H9 (cell line): ENCODE data around the gene ITGA11. TPM values are rescaled to one million over a fixed set of nuclear protein-coding genes. Genes with fewer than 3 reads are reported as not detected.

ENCODE experiments used
- DNase-seq: peaks from one replicate; pipeline ENCODE4 v3.0.0-alpha.2; 2017
- H2AFZ ChIP-seq: one replicate; pipeline ENCODE4 v1.6.1; 2013; ENCODE audit warnings: mild to moderate bottlenecking, low read length, control low read depth, moderate library complexity
- H2AK5ac ChIP-seq: 2 replicates; pipeline ENCODE4 v1.6.1; 2013; ENCODE audit warnings: low read length, control low read depth, mixed read lengths; ENCODE audit not compliant: insufficient read length
- H2BK120ac ChIP-seq: one replicate; pipeline ENCODE4 v1.6.1; 2013; ENCODE audit warnings: low read depth, mild to moderate bottlenecking, low read length, control low read depth, inconsistent platforms; ENCODE audit not compliant: poor library complexity, severe bottlenecking
- H2BK12ac ChIP-seq: 2 replicates; pipeline ENCODE4 v1.6.1; 2013; ENCODE audit warnings: low read length, control low read depth, mixed read lengths, low read depth; ENCODE audit not compliant: insufficient read length
- H2BK15ac ChIP-seq: 2 replicates; pipeline ENCODE4 v1.6.1; 2013; ENCODE audit warnings: low read depth, low read length, control low read depth
- H2BK20ac ChIP-seq: one replicate; pipeline ENCODE4 v1.6.1; 2013; ENCODE audit warnings: low read depth, mild to moderate bottlenecking, low read length, control low read depth, inconsistent platforms; ENCODE audit not compliant: poor library complexity, severe bottlenecking
- H2BK5ac ChIP-seq: 2 replicates; pipeline ENCODE4 v1.6.1; 2013; ENCODE audit warnings: low read length, control low read depth, mixed read lengths; ENCODE audit not compliant: insufficient read length
- H3K14ac ChIP-seq: 2 replicates; pipeline ENCODE4 v1.6.1; 2013; ENCODE audit warnings: low read length, control low read depth; ENCODE audit not compliant: insufficient read depth
- H3K18ac ChIP-seq: 2 replicates; pipeline ENCODE4 v1.6.1; 2013; ENCODE audit warnings: low read depth, mild to moderate bottlenecking, mixed read lengths, low read length, control low read depth; ENCODE audit not compliant: insufficient read length
- H3K23ac ChIP-seq: 2 replicates; pipeline ENCODE4 v1.6.1; 2013; ENCODE audit warnings: low read length, control low read depth, mixed read lengths, low read depth; ENCODE audit not compliant: insufficient read length
- H3K23me2 ChIP-seq: 2 replicates; pipeline ENCODE4 v1.6.1; 2013; ENCODE audit warnings: low read depth, mild to moderate bottlenecking, mixed read lengths, low read length, control low read depth; ENCODE audit not compliant: insufficient read length, poor library complexity, severe bottlenecking
- H3K27ac ChIP-seq: 2 replicates; pipeline ENCODE4 v1.5.1; 2013; ENCODE audit warnings: low read length, control low read depth, mixed read lengths, low read depth; ENCODE audit not compliant: insufficient read length
- H3K27me3 ChIP-seq: 2 replicates; pipeline ENCODE4 v1.6.1; 2013; ENCODE audit warnings: low read length, control low read depth, inconsistent platforms; ENCODE audit not compliant: insufficient read depth
- H3K4ac ChIP-seq: 2 replicates; pipeline ENCODE4 v1.6.1; 2013; ENCODE audit warnings: low read depth, mild to moderate bottlenecking, control low read depth, inconsistent platforms, low read length, moderate library complexity
- H3K4me1 ChIP-seq: 2 replicates; pipeline ENCODE4 v1.6.1; 2013; ENCODE audit warnings: low read length, control low read depth, inconsistent platforms; ENCODE audit not compliant: insufficient read depth
- H3K4me2 ChIP-seq: 2 replicates; pipeline ENCODE4 v1.6.1; 2013; ENCODE audit warnings: low read length, control low read depth, mixed read lengths; ENCODE audit not compliant: insufficient read length, insufficient read depth
- H3K56ac ChIP-seq: 2 replicates; pipeline ENCODE4 v1.6.1; 2013; ENCODE audit warnings: low read depth, mild to moderate bottlenecking, mixed read lengths, low read length, control low read depth; ENCODE audit not compliant: insufficient read length
- H3K79me1 ChIP-seq: 2 replicates; pipeline ENCODE4 v1.6.1; 2013; ENCODE audit warnings: low read depth, mild to moderate bottlenecking, moderate library complexity, low read length, control low read depth, inconsistent platforms; ENCODE audit not compliant: insufficient read depth, poor library complexity, severe bottlenecking
- H3K79me2 ChIP-seq: 2 replicates; pipeline ENCODE4 v1.6.1; 2013; ENCODE audit warnings: low read length, control low read depth, inconsistent platforms; ENCODE audit not compliant: insufficient read depth
- H3K9ac ChIP-seq: 2 replicates; pipeline ENCODE4 v1.6.1; 2013; ENCODE audit warnings: low read length, control low read depth, mixed read lengths; ENCODE audit not compliant: insufficient read length; ENCODE audit errors: extremely low read depth
- H3K9me3 ChIP-seq: one replicate; pipeline ENCODE4 v1.6.1; 2013; ENCODE audit warnings: low read depth, low read length, inconsistent platforms; ENCODE audit not compliant: control insufficient read depth
- H3T11ph ChIP-seq: one replicate; pipeline ENCODE4 v1.6.1; 2013; ENCODE audit warnings: mild to moderate bottlenecking, low read length, control low read depth, inconsistent platforms
- H4K20me1 ChIP-seq: one replicate; pipeline ENCODE4 v1.6.1; 2013; ENCODE audit not compliant: control insufficient read depth, insufficient read length, insufficient read depth
- H4K5ac ChIP-seq: 2 replicates; pipeline ENCODE4 v1.6.1; 2013; ENCODE audit warnings: low read depth, mild to moderate bottlenecking, mixed read lengths, low read length, control low read depth; ENCODE audit not compliant: insufficient read length
- H4K8ac ChIP-seq: replicated peaks from 2 replicates; pipeline ENCODE4 v1.6.1; 2013; ENCODE audit warnings: low read length, control low read depth, mixed read lengths, low read depth; ENCODE audit not compliant: insufficient read length
- H4K91ac ChIP-seq: 2 replicates; pipeline ENCODE4 v1.6.1; 2013; ENCODE audit warnings: low read depth, mild to moderate bottlenecking, moderate library complexity, mixed read lengths, low read length, control low read depth; ENCODE audit not compliant: insufficient read length
- H3K27ac Mint-ChIP-seq, 3 experiments: 2 replicates in 2 of 3; 3 replicates in 1 of 3; pipeline ENCODE4 v1.8.0; 2020 to 2021; ENCODE audit warnings: mixed read lengths in 3 of 3, mild to moderate bottlenecking in 1 of 3, moderate library complexity in 1 of 3
- H3K27me3 Mint-ChIP-seq: 2 replicates; pipeline ENCODE4 v1.8.0; 2021; ENCODE audit warnings: low read depth, mild to moderate bottlenecking, moderate library complexity, mixed read lengths
- H3K36me3 Mint-ChIP-seq, 3 experiments: 2 replicates in 2 of 3; 3 replicates in 1 of 3; pipeline ENCODE4 v1.8.0; 2020 to 2021; ENCODE audit warnings: low read depth in 3 of 3, mixed read lengths in 3 of 3; ENCODE audit not compliant: insufficient read depth in 1 of 3
- H3K4me1 Mint-ChIP-seq, 2 experiments: 2 replicates each; pipeline ENCODE4 v1.8.0; 2020; ENCODE audit warnings: mixed read lengths in 2 of 2
- H3K4me3 Mint-ChIP-seq, 2 experiments: 2 replicates in 1 of 2; 3 replicates in 1 of 2; pipeline ENCODE4 v1.8.0; 2020 to 2021; ENCODE audit warnings: mild to moderate bottlenecking in 2 of 2, mixed read lengths in 2 of 2, moderate library complexity in 1 of 2
- H3K9me3 Mint-ChIP-seq, 2 experiments: 2 replicates in 1 of 2; 3 replicates in 1 of 2; pipeline ENCODE4 v1.8.0; 2020; ENCODE audit warnings: mild to moderate bottlenecking in 2 of 2, mixed read lengths in 2 of 2, moderate library complexity in 1 of 2
- WGBS: extraction: QIAGEN DNeasy Blood & Tissue Kit; methylation state at CpG from one replicate; pipeline ENCODE4 v1.1.7; 2013; ENCODE audit warnings: missing lambda C conversion rate, low lambda C conversion rate, mixed read lengths; ENCODE audit not compliant: insufficient read length; ENCODE audit errors: extremely low coverage; 5-methylcytosine and 5-hydroxymethylcytosine counted together
- total RNA-seq: library from RNA; stranded (reverse); gene quantifications from 2 replicates; pipeline ENCODE4 v1.2.1, GENCODE V29; 2021
- TF ChIP-seq, protein P1 (sequence below): fragments of 200-600 bp; sonication (generic); conservative IDR thresholded peaks from 3 replicates; pipeline ENCODE4 v1.8.0; 2021; ENCODE audit warnings: antibody characterized with exemption, mild to moderate bottlenecking

Gene ITGA11
- total RNA-seq, 1 experiment from 2014 or later: 0.07 TPM

DNA sequence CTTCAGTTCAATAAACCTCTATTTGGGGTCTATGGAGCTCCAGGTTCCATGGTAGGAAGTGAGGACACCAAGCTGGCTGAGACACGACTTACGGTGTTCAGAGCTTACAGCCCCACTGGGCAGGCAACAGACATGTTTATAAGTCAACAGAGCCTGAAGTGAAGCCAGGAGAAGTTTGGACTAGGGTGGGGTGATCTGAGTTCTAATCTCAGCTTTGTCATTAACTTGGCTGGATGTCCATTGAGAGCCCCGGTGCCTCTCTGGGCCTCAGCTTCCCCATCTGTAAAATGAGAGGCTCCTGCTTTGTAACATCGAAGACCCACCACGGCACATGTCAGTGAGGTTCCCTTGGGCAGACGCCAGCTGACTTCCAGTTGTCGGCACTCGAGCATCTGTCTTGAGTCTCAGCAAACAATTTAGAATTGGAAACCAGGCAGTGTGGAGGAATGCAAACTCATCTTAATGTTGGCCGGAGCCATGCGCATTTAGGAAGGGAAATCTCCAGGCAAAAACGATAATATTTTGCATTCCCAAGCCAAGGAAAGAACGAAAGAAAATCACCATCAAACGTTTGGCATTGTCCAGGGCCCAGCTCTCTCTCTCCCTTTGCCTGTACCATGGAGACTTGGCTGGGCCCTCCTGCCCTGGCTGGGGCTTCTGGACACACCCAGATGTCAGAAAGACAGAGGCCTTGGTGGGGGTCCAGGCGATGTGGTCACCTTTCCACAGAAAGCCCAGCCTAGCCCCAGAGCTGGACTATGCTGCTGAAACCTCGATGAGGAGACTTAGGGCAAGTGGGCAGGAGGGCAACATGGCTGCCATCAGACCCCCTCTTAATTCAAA lies 18.4 kb downstream of the ITGA11 start:
- Histone ChIP-seq H2BK120ac (no peak overlapping the region), H3K9ac (no peak overlapping the region), H3K4me2 (no peak overlapping the region), H3K27me3 (no peaks in the 10 kb centered on the region), H3K79me2 (no peaks in the 10 kb centered on the region), H3K23ac (no peak overlapping the region), H3K4ac (no peak overlapping the region), H2BK20ac (no peak overlapping the region), H3K9me3 (no peaks in the 10 kb centered on the region), H3K27ac (no peak overlapping the region), H2AK5ac (no peak overlapping the region), H4K91ac (no peak overlapping the region), H4K8ac (no peak overlapping the region), H3K4me1 (no peaks in the 10 kb centered on the region), H4K20me1 (no peaks in the 10 kb centered on the region), H3K79me1 (no peaks in the 10 kb centered on the region), H2BK15ac (no peak overlapping the region), H3T11ph (no peak overlapping the region), H2AFZ (no peak overlapping the region), H3K14ac (no peak overlapping the region), H3K56ac (no peak overlapping the region), H3K18ac (no peak overlapping the region), H2BK5ac (no peak overlapping the region), H3K23me2 (no peaks in the 10 kb centered on the region), H4K5ac (no peak overlapping the region), H2BK12ac (no peak overlapping the region)
- no peak overlapping the region for H3K27ac Mint-ChIP-seq
- no peaks in the 10 kb centered on the region for H3K36me3 Mint-ChIP-seq
- no CpG with 5 or more reads among the region's 15 CpGs for WGBS
- H3K27me3 Mint-ChIP-seq: peaks cover 15% of the 10 kb centered on the region
- no peak overlapping the region for H3K4me3 Mint-ChIP-seq
- DNase-seq: peak; percentile 10
- TF ChIP-seq, protein P1, sequence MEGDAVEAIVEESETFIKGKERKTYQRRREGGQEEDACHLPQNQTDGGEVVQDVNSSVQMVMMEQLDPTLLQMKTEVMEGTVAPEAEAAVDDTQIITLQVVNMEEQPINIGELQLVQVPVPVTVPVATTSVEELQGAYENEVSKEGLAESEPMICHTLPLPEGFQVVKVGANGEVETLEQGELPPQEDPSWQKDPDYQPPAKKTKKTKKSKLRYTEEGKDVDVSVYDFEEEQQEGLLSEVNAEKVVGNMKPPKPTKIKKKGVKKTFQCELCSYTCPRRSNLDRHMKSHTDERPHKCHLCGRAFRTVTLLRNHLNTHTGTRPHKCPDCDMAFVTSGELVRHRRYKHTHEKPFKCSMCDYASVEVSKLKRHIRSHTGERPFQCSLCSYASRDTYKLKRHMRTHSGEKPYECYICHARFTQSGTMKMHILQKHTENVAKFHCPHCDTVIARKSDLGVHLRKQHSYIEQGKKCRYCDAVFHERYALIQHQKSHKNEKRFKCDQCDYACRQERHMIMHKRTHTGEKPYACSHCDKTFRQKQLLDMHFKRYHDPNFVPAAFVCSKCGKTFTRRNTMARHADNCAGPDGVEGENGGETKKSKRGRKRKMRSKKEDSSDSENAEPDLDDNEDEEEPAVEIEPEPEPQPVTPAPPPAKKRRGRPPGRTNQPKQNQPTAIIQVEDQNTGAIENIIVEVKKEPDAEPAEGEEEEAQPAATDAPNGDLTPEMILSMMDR: no peak
- no peaks in the 10 kb centered on the region for H3K9me3 Mint-ChIP-seq
- H3K4me1 Mint-ChIP-seq: peaks cover under 1 to 4% of the 10 kb centered on the region in 2 experiments; a peak in 3 of 4 replicates
